Omental fat pad (tissue), 4 donors: ENCODE data around the gene FAM50A. TPM values are rescaled to one million over a fixed set of nuclear protein-coding genes. Genes with fewer than 3 reads are reported as not detected.

Experiments used
- ATAC-seq: fragments of 150-250 bp; one replicate; pipeline ENCODE4 v1.9.1; 2016; ENCODE audit warnings: mild to moderate bottlenecking, moderate library complexity; ENCODE audit not compliant: low FRiP score
- DNase-seq: peaks from one replicate; pipeline ENCODE4 v3.0.0-alpha.2; 2019; ENCODE audit warnings: low spot score
- total RNA-seq, 4 donors: library from RNA; depleted of rRNA; stranded (reverse); fragments of >200 nt; gene quantifications; one replicate each; pipeline ENCODE4 v1.1.0, GENCODE V29; 2016
- TF ChIP-seq, protein P1 (sequence below), 3 donors: fragments of 450-650 bp; IDR thresholded peaks; one replicate each; pipeline ENCODE4 v1.5.1; 2016 to 2017; ENCODE audit warnings: antibody characterized with exemption in 3 of 3, mild to moderate bottlenecking in 3 of 3, moderate library complexity in 2 of 3

Gene FAM50A
- total RNA-seq, 4 donors from 2014 or later: 49.2 to 83.2 (median 74.9) TPM

DNA sequence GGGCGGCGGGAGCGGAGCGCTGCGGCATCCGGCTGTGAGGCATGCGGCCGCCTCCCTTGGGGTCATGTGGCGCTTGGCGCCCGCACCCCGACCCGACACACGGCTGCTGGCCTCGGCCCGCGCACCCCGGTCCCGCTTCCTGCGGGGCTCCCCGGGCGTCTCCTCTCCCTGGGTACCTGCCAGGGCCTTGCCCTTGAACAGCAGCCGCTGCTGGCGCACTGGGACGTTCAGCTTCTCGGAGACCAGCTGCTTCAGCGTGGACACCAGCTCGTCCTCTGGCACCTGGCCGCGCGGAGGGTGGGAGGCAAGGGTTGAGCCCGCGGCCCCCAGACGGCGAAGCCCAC lies 42.1 kb downstream of the FAM50A start:
- no peak for DNase-seq
- TF ChIP-seq, protein P1, sequence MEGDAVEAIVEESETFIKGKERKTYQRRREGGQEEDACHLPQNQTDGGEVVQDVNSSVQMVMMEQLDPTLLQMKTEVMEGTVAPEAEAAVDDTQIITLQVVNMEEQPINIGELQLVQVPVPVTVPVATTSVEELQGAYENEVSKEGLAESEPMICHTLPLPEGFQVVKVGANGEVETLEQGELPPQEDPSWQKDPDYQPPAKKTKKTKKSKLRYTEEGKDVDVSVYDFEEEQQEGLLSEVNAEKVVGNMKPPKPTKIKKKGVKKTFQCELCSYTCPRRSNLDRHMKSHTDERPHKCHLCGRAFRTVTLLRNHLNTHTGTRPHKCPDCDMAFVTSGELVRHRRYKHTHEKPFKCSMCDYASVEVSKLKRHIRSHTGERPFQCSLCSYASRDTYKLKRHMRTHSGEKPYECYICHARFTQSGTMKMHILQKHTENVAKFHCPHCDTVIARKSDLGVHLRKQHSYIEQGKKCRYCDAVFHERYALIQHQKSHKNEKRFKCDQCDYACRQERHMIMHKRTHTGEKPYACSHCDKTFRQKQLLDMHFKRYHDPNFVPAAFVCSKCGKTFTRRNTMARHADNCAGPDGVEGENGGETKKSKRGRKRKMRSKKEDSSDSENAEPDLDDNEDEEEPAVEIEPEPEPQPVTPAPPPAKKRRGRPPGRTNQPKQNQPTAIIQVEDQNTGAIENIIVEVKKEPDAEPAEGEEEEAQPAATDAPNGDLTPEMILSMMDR (IDR thresholded peaks at IDR 0.05): no peak
- no peak for ATAC-seq

DNA sequence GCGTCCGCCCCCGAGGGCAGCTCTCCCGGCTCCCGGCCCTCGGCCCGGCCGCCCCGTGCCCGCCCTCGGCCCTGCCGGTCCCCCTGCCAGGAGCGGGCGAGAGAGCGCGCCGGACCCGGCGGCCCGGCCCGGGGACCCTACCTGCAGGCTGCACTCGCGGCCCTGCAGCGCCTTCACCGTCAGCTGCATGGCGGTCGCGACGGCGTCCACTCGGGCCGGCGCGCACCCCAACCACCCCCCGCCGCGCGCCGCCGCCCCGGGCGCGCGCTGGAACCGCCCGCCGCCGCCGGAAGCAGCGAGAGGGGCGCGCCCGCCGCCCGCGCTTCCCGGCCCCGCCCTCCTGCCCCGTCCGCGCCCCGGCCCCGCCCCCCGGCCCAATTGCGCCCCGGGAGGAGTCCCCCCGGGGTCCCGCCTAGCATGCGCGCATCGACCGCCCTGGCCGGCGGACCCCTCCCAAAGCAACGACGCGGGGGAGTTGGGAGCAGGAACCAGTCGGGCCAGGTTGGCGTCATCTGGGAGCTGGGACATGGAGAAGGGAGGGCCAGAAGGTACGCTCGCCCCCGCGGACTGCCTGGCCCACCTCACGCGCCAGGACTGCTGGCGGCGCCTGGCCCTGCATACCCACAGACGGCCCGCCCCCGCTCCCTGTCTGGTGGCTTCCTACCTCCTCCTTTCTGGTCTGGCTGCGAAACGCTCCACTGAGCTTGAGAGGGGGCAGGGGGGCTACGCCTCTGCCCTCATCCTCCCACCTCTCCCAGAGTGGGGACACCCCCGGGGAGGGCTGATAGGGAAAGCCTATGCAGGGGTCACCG lies 42.7 kb downstream of the FAM50A start, which contains the start of gene UBL4A:
TSS of gene UBL4A (minus strand) at position 220 of the 812 bp plus-strand sequence. CDS start at position 189, 31 bp downstream.
- TF ChIP-seq, protein P1 (IDR thresholded peaks at IDR 0.05): no peak
- no peak for DNase-seq
- peak; percentile 38 for ATAC-seq

DNA sequence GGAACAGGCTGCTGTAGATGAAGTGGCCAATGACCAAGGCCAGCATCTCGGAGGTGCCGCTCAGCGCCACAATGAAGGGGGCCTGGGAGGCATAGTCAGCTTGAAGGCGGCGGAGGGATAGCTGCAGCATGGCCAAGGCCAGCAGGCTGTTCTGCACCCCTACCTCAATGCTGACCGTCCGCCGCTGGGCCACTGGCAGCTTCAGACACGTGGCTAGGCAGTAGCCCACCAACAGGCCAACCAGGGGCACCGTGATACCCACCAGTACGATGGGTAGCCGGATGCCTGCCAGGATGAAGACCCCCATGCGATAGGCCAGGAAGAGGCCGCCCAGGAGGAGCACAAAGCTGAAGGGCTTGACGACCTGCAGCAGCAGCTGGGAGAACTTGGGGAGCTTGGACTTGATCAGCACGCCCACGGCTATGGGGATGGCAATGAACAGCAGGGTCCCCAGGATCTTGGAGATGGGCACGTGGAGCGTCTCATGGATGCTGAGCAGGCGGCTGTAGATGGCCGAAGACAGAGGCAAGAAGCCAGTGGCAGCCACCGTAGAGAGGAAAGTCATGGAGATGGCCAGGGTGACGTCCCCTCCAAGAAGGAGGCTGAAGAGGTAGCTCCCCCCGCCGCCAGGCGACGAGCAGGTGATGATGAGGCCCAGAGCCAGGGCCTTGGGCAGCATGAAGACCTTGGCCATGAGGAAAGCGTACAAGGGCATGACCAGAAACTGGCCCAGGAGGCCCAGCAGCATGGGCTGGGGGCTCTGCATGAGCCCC lies 43.8 kb downstream of the FAM50A start:
- ATAC-seq (no peak), DNase-seq (no peak)
- TF ChIP-seq, protein P1 (IDR thresholded peaks at IDR 0.05): no peak

DNA sequence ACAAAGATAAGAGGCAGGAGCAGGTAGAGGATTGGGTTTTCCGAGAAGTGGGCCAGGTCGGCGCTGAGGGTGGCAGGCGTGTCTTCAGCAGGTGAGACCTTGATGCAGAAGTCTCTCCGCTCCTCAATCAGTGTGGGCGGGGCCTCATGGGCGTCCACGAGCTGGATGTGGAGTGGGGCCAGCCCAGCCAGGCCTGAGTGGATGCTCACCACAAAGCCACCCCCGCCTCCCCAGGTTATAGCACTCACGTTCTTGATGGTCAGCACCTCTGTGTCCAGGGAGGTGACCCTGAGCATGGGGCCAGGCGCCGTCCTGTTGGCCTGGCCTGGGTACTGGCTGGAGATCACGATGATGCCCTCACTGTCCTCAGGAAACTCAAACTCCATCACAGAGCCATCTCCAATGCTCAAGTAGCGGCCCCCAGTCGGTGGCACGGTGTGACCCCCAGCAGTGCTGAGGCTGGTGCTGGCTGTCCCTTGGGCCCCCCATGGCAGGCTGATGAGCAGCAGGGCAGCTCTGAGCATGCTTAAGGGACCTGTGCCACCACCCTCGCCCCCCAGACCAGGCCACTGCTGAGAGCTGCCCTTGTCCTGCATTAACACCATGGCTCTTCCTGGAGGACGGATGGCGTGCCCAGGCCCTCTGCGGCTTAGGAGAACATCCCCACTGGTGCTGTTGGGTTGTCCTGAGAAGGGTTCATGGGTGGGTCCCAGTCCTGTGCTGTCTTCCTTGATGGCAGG lies 44.6 kb downstream of the FAM50A start:
- ATAC-seq (no peak), DNase-seq (no peak)
- TF ChIP-seq, protein P1 (IDR thresholded peaks at IDR 0.05): no peak

DNA sequence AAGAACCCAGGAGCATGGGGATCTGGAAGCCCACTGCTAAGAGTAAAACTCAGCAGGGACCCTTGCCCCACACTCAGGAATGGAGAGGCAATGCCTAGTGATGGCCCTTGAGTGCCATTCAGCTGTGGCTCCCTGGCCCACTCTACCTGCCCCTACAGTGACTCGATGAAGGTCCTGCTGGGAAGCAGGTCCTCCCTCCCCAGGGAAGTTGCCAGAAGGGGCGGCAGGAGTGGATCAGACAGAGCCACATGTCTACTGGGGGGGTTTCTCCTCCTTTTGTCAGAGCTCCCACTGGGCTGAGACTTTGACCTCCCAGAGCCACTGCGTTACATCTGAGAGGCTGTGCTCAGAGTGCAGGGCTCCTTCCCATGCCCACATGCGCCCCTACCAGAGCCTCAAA lies 45.2 kb downstream of the FAM50A start:
- TF ChIP-seq, protein P1 (IDR thresholded peaks at IDR 0.05): no peak
- no peak for DNase-seq
- ATAC-seq: no peak

DNA sequence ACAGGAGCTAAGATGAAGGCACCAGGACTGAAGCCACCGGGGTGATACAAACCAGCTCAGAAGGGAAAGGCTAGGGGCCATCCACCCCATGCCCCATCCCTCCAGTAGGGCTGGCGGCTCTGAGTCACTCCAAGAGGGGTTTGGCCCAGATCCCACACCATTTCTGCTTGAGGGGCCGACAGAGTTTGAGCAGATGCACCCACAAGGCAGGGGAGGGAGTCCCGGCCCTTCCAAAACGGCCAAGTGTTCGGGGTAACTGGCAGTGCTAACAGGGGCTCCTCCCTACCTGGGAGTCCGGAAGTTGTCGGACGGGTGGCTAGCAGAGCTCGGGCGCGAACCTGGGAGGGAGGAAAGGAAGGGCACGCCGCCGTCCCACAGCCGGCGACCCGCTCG lies 46.1 kb downstream of the FAM50A start:
- ATAC-seq (peak; percentile 20), DNase-seq (no peak)
- TF ChIP-seq, protein P1 (IDR thresholded peaks at IDR 0.05): no peak
